ENCODE data around the gene RNF128.

The RNF128 gene

GRCh38 chrX:106716463-106716862, 10.0 kb upstream of the RNF128 start:
- Histone ChIP-seq H3K9me3 (ENCODE audit: insufficient read depth, low read depth, low read length) (no peaks in the 10 kb centered on the region), H3K4me1 (ENCODE audit: insufficient read depth, low read length, poor library complexity, severe bottlenecking) (no peaks in the 10 kb centered on the region), H4K20me1 (ENCODE audit: insufficient read depth, low read length, poor library complexity, severe bottlenecking) (no peaks in the 10 kb centered on the region), H3K4me2 (ENCODE audit: low read depth, low read length, poor library complexity, severe bottlenecking) (no peak overlapping the region), H3K27me3 (ENCODE audit: insufficient read depth, low read length, poor library complexity, severe bottlenecking) (no peaks in the 10 kb centered on the region), H3F3A (ENCODE audit: low read depth) (no peaks in the 10 kb centered on the region), H2AFZ (ENCODE audit: low read length) (no peak overlapping the region), H3K36me3 (ENCODE audit: insufficient read depth, low read length) (no peaks in the 10 kb centered on the region), H3K9ac (ENCODE audit: low read depth, low read length, poor library complexity, severe bottlenecking) (no peak overlapping the region), H3K79me2 (ENCODE audit: insufficient read depth, low read length) (no peaks in the 10 kb centered on the region), H3K9me2 (replicated peaks; ENCODE audit: low read depth, low read length) (no peaks in the 10 kb centered on the region), H3K4me3 (ENCODE audit: low read length, poor library complexity, severe bottlenecking) (no peak overlapping the region)
- TF ChIP-seq EZH2phosphoT487 (IDR thresholded peaks at IDR 0.05; ENCODE audit: borderline replicate concordance) = no peak
- TF ChIP-seq CTCF (conservative IDR thresholded peaks at IDR 0.05; ENCODE audit: low read length) = no peak

GRCh38 chrX:106718709-106719108, 7.8 kb upstream of the RNF128 start:
- H3K27me3 ChIP-seq (ENCODE audit: insufficient read depth, low read length, poor library complexity, severe bottlenecking) = no peaks in the 10 kb centered on the region
- no peaks in the 10 kb centered on the region for H3K9me2 ChIP-seq (replicated peaks; ENCODE audit: low read depth, low read length)
- no peaks in the 10 kb centered on the region for H3K36me3 ChIP-seq (ENCODE audit: insufficient read depth, low read length)
- no peaks in the 10 kb centered on the region for H3K79me2 ChIP-seq (ENCODE audit: insufficient read depth, low read length)
- no peak overlapping the region for H3K9ac ChIP-seq (ENCODE audit: low read depth, low read length, poor library complexity, severe bottlenecking)
- no peak overlapping the region for H2AFZ ChIP-seq (ENCODE audit: low read length)
- TF ChIP-seq EZH2phosphoT487 (IDR thresholded peaks at IDR 0.05; ENCODE audit: borderline replicate concordance) (no peak), CTCF (conservative IDR thresholded peaks at IDR 0.05; ENCODE audit: low read length) (no peak)
- H3K4me3 ChIP-seq (ENCODE audit: low read length, poor library complexity, severe bottlenecking) = no peak overlapping the region
- H4K20me1 ChIP-seq (ENCODE audit: insufficient read depth, low read length, poor library complexity, severe bottlenecking) = no peaks in the 10 kb centered on the region
- H3K4me2 ChIP-seq (ENCODE audit: low read depth, low read length, poor library complexity, severe bottlenecking) = no peak overlapping the region
- no peaks in the 10 kb centered on the region for H3K9me3 ChIP-seq (ENCODE audit: insufficient read depth, low read depth, low read length)
- H3K4me1 ChIP-seq (ENCODE audit: insufficient read depth, low read length, poor library complexity, severe bottlenecking) = no peaks in the 10 kb centered on the region
- H3F3A ChIP-seq (ENCODE audit: low read depth) = no peaks in the 10 kb centered on the region

- Histone ChIP-seq H3K4me1 (ENCODE audit: insufficient read depth, low read length, poor library complexity, severe bottlenecking) (no peaks in the 10 kb centered on the region), H3K9ac (ENCODE audit: low read depth, low read length, poor library complexity, severe bottlenecking) (no peak overlapping the region), H3K4me3 (ENCODE audit: low read length, poor library complexity, severe bottlenecking) (no peak overlapping the region), H3K9me3 (ENCODE audit: insufficient read depth, low read depth, low read length) (no peaks in the 10 kb centered on the region), H3K27me3 (ENCODE audit: insufficient read depth, low read length, poor library complexity, severe bottlenecking) (no peaks in the 10 kb centered on the region), H3F3A (ENCODE audit: low read depth) (no peaks in the 10 kb centered on the region), H4K20me1 (ENCODE audit: insufficient read depth, low read length, poor library complexity, severe bottlenecking) (no peaks in the 10 kb centered on the region), H3K4me2 (ENCODE audit: low read depth, low read length, poor library complexity, severe bottlenecking) (no peak overlapping the region), H3K36me3 (ENCODE audit: insufficient read depth, low read length) (no peaks in the 10 kb centered on the region), H2AFZ (ENCODE audit: low read length) (no peak overlapping the region), H3K9me2 (replicated peaks; ENCODE audit: low read depth, low read length) (no peaks in the 10 kb centered on the region), H3K79me2 (ENCODE audit: insufficient read depth, low read length) (no peaks in the 10 kb centered on the region)
- TF ChIP-seq CTCF (conservative IDR thresholded peaks at IDR 0.05; ENCODE audit: low read length) (no peak), EZH2phosphoT487 (IDR thresholded peaks at IDR 0.05; ENCODE audit: borderline replicate concordance) (no peak)
Observed at GRCh38 chrX:106725931-106726330, 570 bp upstream of the RNF128 start.

Data from Loucy (cell line).